Measurements from ENCODE around the gene ORAI3. TPM values are rescaled to one million over a fixed set of nuclear protein-coding genes. Genes with fewer than 3 reads are reported as not detected.

ORAI3 gene
- total and polyA plus RNA-seq, 2 of the 13 experiments (the other 11 are each of a cell fraction or from before 2014, with no cell fraction given): 11.4 to 32.0 TPM

GRCh38 chr16:30957456-30958174, 8.7 kb downstream of the ORAI3 start, which contains the start of gene SETD1A (continued):
- TF ChIP-seq ZNF513 (CRISPR knock-in tag; conservative IDR thresholded peaks at IDR 0.05) (no peak), ZBTB7B (CRISPR knock-in tag; IDR thresholded peaks at IDR 0.05) (0 out of 2 replicates have a peak, but pooled peaks have one; percentile 33), MIER2 (CRISPR knock-in tag; IDR thresholded peaks at IDR 0.05) (0 out of 2 replicates have a peak, but pooled peaks have one; percentile 16), ZNF709 (CRISPR knock-in tag; IDR thresholded peaks at IDR 0.05) (0 out of 2 replicates have a peak, but pooled peaks have one; percentile 13), AGO1 (IDR thresholded peaks at IDR 0.05; ENCODE audit: low read depth, low read length, poor library complexity, severe bottlenecking) (peak; percentile 89), NCOA5 (CRISPR knock-in tag; IDR thresholded peaks at IDR 0.05) (0 out of 2 replicates have a peak, but pooled peaks have one; percentile 53), ZNF7 (CRISPR knock-in tag; IDR thresholded peaks at IDR 0.05) (no peak), ZNF253 (CRISPR knock-in tag; IDR thresholded peaks at IDR 0.05; ENCODE audit: borderline replicate concordance) (0 out of 2 replicates have a peak, but pooled peaks have one; percentile 18), FOXO1 (CRISPR knock-in tag; IDR thresholded peaks at IDR 0.05) (peak; percentile 7; the same call in 1 of the 2 replicates), CBX1 (IDR thresholded peaks at IDR 0.05; ENCODE audit: low read depth) (no peak), POLR2G (IDR thresholded peaks at IDR 0.05; ENCODE audit: low read depth, low read length) (peak; percentile 69), IKZF1 (IDR thresholded peaks at IDR 0.05) (no peak), ZNF556 (CRISPR knock-in tag; IDR thresholded peaks at IDR 0.05; ENCODE audit: borderline replicate concordance) (no peak), TCF7 (IDR thresholded peaks at IDR 0.05; ENCODE audit: low read depth) (0 out of 2 replicates have a peak, but pooled peaks have one; percentile 17), SP140L (CRISPR knock-in tag; IDR thresholded peaks at IDR 0.05; ENCODE audit: borderline replicate concordance) (no peak), ZBTB25 (CRISPR knock-in tag; IDR thresholded peaks at IDR 0.05) (peak; percentile 92), NFRKB (IDR thresholded peaks at IDR 0.05) (no peak), ZNF124 (CRISPR knock-in tag; IDR thresholded peaks at IDR 0.05) (peak; percentile 36; the same call in 1 of the 2 replicates), ZNF234 (CRISPR knock-in tag; conservative IDR thresholded peaks at IDR 0.05) (no peak), DMAP1 (CRISPR knock-in tag; IDR thresholded peaks at IDR 0.05) (peak; percentile 83), PHF8 (CRISPR knock-in tag; IDR thresholded peaks at IDR 0.05) (peak; percentile 60), TP53 (CRISPR knock-in tag; conservative IDR thresholded peaks at IDR 0.05) (no peak), RAD51 (IDR thresholded peaks at IDR 0.05; ENCODE audit: borderline replicate concordance) (no peak), ZNF782 (CRISPR knock-in tag; IDR thresholded peaks at IDR 0.05; ENCODE audit: borderline replicate concordance) (no peak), ZNF775 (CRISPR knock-in tag; IDR thresholded peaks at IDR 0.05; ENCODE audit: borderline replicate concordance) (no peak), ZKSCAN5 (CRISPR knock-in tag; IDR thresholded peaks at IDR 0.05) (no peak)
- TF ChIP-seq, protein P1, sequence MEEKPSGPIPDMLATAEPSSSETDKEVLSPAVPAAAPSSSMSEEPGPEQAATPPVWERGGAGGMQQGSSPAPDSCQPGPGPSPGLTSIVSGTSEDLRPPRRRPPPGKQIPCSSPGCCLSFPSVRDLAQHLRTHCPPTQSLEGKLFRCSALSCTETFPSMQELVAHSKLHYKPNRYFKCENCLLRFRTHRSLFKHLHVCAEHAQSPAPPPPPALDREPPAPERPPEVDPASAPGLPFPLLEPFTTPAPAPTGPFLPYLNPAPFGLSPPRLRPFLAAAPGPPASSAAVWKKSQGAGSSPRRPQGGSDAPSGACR (CRISPR knock-in tag; IDR thresholded peaks at IDR 0.05): peak; percentile 77
- TF ChIP-seq, protein P2, sequence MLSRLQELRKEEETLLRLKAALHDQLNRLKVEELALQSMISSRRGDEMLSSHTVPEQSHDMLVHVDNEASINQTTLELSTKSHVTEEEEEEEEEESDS (CRISPR knock-in tag; IDR thresholded peaks at IDR 0.05; ENCODE audit: borderline replicate concordance): 0 out of 2 replicates have a peak, but pooled peaks have one; percentile 23
